Measurements from ENCODE around the gene CTNNA3.

- TF ChIP-seq CTCF (IDR thresholded peaks at IDR 0.05) (no peak), POLR2A (IDR thresholded peaks at IDR 0.05) (no peak)
Observed at GRCh38 chr10:65940816-65941662, 1755.0 kb downstream of the CTNNA3 start.
